ENCODE measurements around the gene C1orf94. TPM values are rescaled to one million over a fixed set of nuclear protein-coding genes. Genes with fewer than 3 reads are reported as not detected.

Gene C1orf94
- polyA plus RNA-seq, 6 donors from 2014 or later = not detected

Other genes with a start within 250 kb of the C1orf94 start
- gene CSMD2, start 11.7 kb upstream of the C1orf94 start, polyA plus RNA-seq (ENCODE audit: low read depth in 6 of 6) = not detected